ENCODE results near the gene CUZD1. TPM values are rescaled to one million over a fixed set of nuclear protein-coding genes. Genes with fewer than 3 reads are reported as not detected.

The CUZD1 gene
- total and polyA plus RNA-seq, 2 of the 13 experiments (the other 11 are each of a cell fraction or from before 2014, with no cell fraction given): 0.22 to 0.29 TPM

DNA sequence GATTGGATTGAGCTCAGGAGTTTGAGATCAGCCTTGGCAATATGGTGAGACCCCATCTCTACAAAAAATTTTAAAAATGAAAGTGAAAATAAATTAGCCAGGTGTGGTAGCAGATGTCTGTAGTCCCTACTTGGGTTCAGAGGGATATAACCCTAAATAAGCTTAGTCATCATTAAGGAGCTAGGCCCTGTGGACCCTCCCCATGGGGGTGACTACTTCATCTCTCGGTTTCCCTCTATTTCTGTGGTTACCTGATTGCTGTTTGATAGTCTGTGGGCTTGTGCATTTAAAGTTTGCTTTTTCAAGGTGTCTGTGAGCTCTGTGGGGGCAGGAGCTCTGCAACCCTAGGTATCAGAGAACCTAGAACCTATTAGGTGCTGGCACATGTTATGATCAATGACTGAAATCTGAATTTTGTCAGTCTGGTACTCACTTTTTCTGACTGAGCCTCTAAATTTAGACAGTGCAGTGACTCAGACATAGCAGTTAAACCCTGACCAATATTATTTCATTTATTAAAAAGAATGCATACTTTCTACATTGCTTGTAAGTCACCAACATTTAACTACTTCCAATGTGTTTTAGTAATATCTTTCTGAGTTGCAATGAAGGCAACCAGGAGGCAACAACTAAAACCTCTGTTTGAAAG, 8.1 kb upstream of the CUZD1 start:
- DNase-seq (ENCODE audit: low spot score): no peak
- ChIA-PET CTCF (ENCODE audit: low intra/inter-chr PET ratio, low total read pairs) (no interaction called here), POLR2A (no interaction called here)
- intact Hi-C loops (cut with micrococcal nuclease; ENCODE audit: unreplicated experiment): no loop called here
- no peak overlapping the region for H3K4me2 ChIP-seq (ENCODE audit: low read depth, low read length)
- FAIRE-seq: no peak
- H4K20me1 ChIP-seq (ENCODE audit: insufficient read depth, low read length): no peaks in the 10 kb centered on the region
- H2AFZ ChIP-seq (ENCODE audit: low read length): no peak overlapping the region
- no TSS peak for BruUV-seq (replicated peaks)
- H3K4me1 ChIP-seq (ENCODE audit: insufficient read depth, low read length): no peaks in the 10 kb centered on the region
- no peak for ATAC-seq
- H3K27ac ChIP-seq (ENCODE audit: extremely low read length, insufficient read depth, low read length): no peak overlapping the region
- in situ Hi-C loops (cut with HindIII; ENCODE audit: extremely low pct_ligation_motif_present, low pct_unique_long_range_greater_than_20kb): no loop called here
- H3K79me2 ChIP-seq (ENCODE audit: insufficient read depth, low read length): peaks cover 2% of the 10 kb centered on the region
- H3K4me3 ChIP-seq (replicated peaks in 1 of 3; ENCODE audit: insufficient read depth in 1 of 3, low read depth in 2 of 3, low read length in 3 of 3): no peak overlapping the region
- no peak overlapping the region for H3K9ac ChIP-seq (ENCODE audit: insufficient read depth, low read depth, low read length)
- 0 out of 5 replicates have a peak, but pooled peaks cover 0 to 9% of the 10 kb centered on the region in 2 experiments for H3K36me3 ChIP-seq (replicated peaks in 1 of 2; ENCODE audit: control insufficient read depth in 1 of 2, insufficient read depth in 2 of 2, low read length in 2 of 2)
- WGBS (ENCODE audit: low lambda C conversion rate): 43% methylated on average over 1 of the region's 1 CpG
- H3K27me3 ChIP-seq (ENCODE audit: control insufficient read depth in 1 of 2, insufficient read depth in 2 of 2, low read length in 2 of 2): no peaks in the 10 kb centered on the region
- H3K9me3 ChIP-seq (ENCODE audit: low read length): no peaks in the 10 kb centered on the region
- TF ChIP-seq, protein P1, sequence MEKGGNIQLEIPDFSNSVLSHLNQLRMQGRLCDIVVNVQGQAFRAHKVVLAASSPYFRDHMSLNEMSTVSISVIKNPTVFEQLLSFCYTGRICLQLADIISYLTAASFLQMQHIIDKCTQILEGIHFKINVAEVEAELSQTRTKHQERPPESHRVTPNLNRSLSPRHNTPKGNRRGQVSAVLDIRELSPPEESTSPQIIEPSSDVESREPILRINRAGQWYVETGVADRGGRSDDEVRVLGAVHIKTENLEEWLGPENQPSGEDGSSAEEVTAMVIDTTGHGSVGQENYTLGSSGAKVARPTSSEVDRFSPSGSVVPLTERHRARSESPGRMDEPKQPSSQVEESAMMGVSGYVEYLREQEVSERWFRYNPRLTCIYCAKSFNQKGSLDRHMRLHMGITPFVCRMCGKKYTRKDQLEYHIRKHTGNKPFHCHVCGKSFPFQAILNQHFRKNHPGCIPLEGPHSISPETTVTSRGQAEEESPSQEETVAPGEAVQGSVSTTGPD (CRISPR knock-in tag; IDR thresholded peaks at IDR 0.05): no peak
- TF ChIP-seq ZFYVE20 (CRISPR knock-in tag; IDR thresholded peaks at IDR 0.05; ENCODE audit: borderline replicate concordance, low read depth) (no peak), ZSCAN30 (CRISPR knock-in tag; IDR thresholded peaks at IDR 0.05) (no peak), ZKSCAN5 (CRISPR knock-in tag; IDR thresholded peaks at IDR 0.05) (no peak), TBX2 (CRISPR knock-in tag; IDR thresholded peaks at IDR 0.05; ENCODE audit: borderline replicate concordance) (no peak), KLF13 (CRISPR knock-in tag; IDR thresholded peaks at IDR 0.05) (no peak), MAFK (conservative IDR thresholded peaks at IDR 0.05 in 1 of 2, IDR thresholded peaks at IDR 0.05 in 1 of 2; ENCODE audit: low read length in 2 of 2) (peak; percentile 88 to 90), ZNF816 (CRISPR knock-in tag; IDR thresholded peaks at IDR 0.05; ENCODE audit: borderline replicate concordance) (no peak), ZBTB1 (CRISPR knock-in tag; IDR thresholded peaks at IDR 0.05; ENCODE audit: borderline replicate concordance) (no peak), MAFF (IDR thresholded peaks at IDR 0.05; ENCODE audit: low read depth, low read length) (peak; percentile 84), HOXA5 (CRISPR knock-in tag; IDR thresholded peaks at IDR 0.05) (no peak)
- TF ChIP-seq, protein P2, sequence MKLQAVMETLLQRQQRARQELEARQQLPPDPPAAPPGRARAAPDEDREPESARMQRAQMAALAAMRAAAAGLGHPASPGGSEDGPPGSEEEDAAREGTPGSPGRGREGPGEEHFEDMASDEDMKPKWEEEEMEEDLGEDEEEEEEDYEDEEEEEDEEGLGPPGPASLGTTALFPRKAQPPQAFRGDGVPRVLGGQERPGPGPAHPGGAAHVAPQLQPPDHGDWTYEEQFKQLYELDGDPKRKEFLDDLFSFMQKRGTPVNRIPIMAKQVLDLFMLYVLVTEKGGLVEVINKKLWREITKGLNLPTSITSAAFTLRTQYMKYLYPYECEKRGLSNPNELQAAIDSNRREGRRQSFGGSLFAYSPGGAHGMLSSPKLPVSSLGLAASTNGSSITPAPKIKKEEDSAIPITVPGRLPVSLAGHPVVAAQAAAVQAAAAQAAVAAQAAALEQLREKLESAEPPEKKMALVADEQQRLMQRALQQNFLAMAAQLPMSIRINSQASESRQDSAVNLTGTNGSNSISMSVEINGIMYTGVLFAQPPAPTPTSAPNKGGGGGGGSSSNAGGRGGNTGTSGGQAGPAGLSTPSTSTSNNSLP (IDR thresholded peaks at IDR 0.05; ENCODE audit: low read depth, low read length): no peak
